ENCODE results near the gene SF3B3.

SF3B3 gene

GRCh38 chr16:70589998-70590471, 66.4 kb downstream of the SF3B3 start:
- DNase-seq (ENCODE audit: low read depth): no peak
- no peak overlapping the region for H3K4me3 ChIP-seq (ENCODE audit: low read depth, low read length)

GRCh38 chr16:70590722-70591415, 67.3 kb downstream of the SF3B3 start:
- no peak for DNase-seq (ENCODE audit: low read depth)
- TF ChIP-seq, protein P1, sequence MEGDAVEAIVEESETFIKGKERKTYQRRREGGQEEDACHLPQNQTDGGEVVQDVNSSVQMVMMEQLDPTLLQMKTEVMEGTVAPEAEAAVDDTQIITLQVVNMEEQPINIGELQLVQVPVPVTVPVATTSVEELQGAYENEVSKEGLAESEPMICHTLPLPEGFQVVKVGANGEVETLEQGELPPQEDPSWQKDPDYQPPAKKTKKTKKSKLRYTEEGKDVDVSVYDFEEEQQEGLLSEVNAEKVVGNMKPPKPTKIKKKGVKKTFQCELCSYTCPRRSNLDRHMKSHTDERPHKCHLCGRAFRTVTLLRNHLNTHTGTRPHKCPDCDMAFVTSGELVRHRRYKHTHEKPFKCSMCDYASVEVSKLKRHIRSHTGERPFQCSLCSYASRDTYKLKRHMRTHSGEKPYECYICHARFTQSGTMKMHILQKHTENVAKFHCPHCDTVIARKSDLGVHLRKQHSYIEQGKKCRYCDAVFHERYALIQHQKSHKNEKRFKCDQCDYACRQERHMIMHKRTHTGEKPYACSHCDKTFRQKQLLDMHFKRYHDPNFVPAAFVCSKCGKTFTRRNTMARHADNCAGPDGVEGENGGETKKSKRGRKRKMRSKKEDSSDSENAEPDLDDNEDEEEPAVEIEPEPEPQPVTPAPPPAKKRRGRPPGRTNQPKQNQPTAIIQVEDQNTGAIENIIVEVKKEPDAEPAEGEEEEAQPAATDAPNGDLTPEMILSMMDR (IDR thresholded peaks at IDR 0.05; ENCODE audit: low read depth, low read length, missing control alignments): no peak
- no peak overlapping the region for H3K4me3 ChIP-seq (ENCODE audit: low read depth, low read length)

More at GRCh38 chr16:70589998-70590471, 66.4 kb downstream of the SF3B3 start:
- TF ChIP-seq, protein P1 (IDR thresholded peaks at IDR 0.05; ENCODE audit: low read depth, low read length, missing control alignments): no peak

- no peak overlapping the region for H3K4me3 ChIP-seq (ENCODE audit: low read depth, low read length)
- TF ChIP-seq, protein P1 (IDR thresholded peaks at IDR 0.05; ENCODE audit: low read depth, low read length, missing control alignments): no peak
These were observed 68.0 kb downstream of the SF3B3 start for GRCh38 chr16:70591615-70592014.

GRCh38 chr16:70592106-70592571, 68.5 kb downstream of the SF3B3 start:
- TF ChIP-seq, protein P1 (IDR thresholded peaks at IDR 0.05; ENCODE audit: low read depth, low read length, missing control alignments): no peak
- no peak overlapping the region for H3K4me3 ChIP-seq (ENCODE audit: low read depth, low read length)
- DNase-seq (ENCODE audit: low read depth): no peak

More at GRCh38 chr16:70591615-70592014, 68.0 kb downstream of the SF3B3 start:
- no peak for DNase-seq (ENCODE audit: low read depth)

DNA sequence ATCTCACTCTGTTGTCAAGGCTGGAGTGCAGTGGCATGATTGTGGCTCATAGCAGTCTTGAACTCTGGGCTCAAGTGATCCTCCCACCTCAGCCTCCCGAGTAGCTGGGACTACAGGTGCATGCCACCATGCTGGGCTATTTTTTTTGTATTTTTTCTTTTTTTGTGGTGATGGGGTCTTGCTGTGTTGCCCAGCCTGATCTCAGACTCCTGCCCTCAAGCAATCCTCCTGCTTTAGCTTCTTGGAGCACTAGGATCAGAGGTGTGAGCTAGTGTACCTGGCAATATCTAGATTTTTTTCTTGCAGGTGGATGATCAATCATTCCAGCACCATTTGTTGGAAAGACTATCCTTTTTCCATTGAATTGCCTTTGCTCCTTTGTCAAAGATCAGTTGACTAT, 69.9 kb downstream of the SF3B3 start:
- DNase-seq (ENCODE audit: low read depth): no peak
- H3K4me3 ChIP-seq (ENCODE audit: low read depth, low read length): no peak overlapping the region
- TF ChIP-seq, protein P1 (IDR thresholded peaks at IDR 0.05; ENCODE audit: low read depth, low read length, missing control alignments): no peak

- DNase-seq (ENCODE audit: low read depth): no peak
- TF ChIP-seq, protein P1 (IDR thresholded peaks at IDR 0.05; ENCODE audit: low read depth, low read length, missing control alignments): no peak
- H3K4me3 ChIP-seq (ENCODE audit: low read depth, low read length): no peak overlapping the region
These were observed 71.0 kb downstream of the SF3B3 start for GRCh38 chr16:70594569-70594968.
